Hepatocyte (in vitro differentiated cells): Measurements from ENCODE around the gene RTF1.

ENCODE experiments used
- CTCF ChIP-seq: fragments of 200-600 bp; sonication (generic); IDR thresholded peaks from 2 replicates; pipeline ENCODE4 v1.5.1; 2016; ENCODE audit warnings: antibody characterized with exemption, mild to moderate bottlenecking; ENCODE audit not compliant: poor library complexity
- EZH2 ChIP-seq: fragments of 200-600 bp; sonication (generic); IDR thresholded peaks from 2 replicates; pipeline ENCODE4 v1.6.1; 2016; ENCODE audit warnings: antibody characterized with exemption, mild to moderate bottlenecking, borderline replicate concordance

- TF ChIP-seq CTCF (no peak), EZH2 (no peak)
Observed at GRCh38 chr15:41493205-41493901, 76.5 kb downstream of the RTF1 start, which contains the start of gene ITPKA.
